GM12874 (cell line): ENCODE results near the gene INO80.
A peak's percentile ranks its signal among the peaks of the same experiment; 100 is the strongest.

Experiments used
- CTCF ChIP-seq: IDR thresholded peaks from 2 replicates; pipeline ENCODE4 v1.5.1; 2011; ENCODE audit warnings: low read depth, mild to moderate bottlenecking, control low read depth, low read length, moderate library complexity; ENCODE audit not compliant: insufficient read depth

The INO80 gene

GRCh38 chr15:40944510-40945296, 171.4 kb downstream of the INO80 start:
- no peak for TF ChIP-seq CTCF

GRCh38 chr15:40943764-40944365, 172.2 kb downstream of the INO80 start:
- no peak for TF ChIP-seq CTCF

GRCh38 chr15:40942878-40943277, 173.2 kb downstream of the INO80 start:
- no peak for TF ChIP-seq CTCF

GRCh38 chr15:40942337-40942854, 173.7 kb downstream of the INO80 start:
- no peak for TF ChIP-seq CTCF

- peak; percentile 70 for TF ChIP-seq CTCF
Observed at GRCh38 chr15:40941528-40942336, 174.3 kb downstream of the INO80 start.

- TF ChIP-seq CTCF = no peak
Observed at GRCh38 chr15:40941068-40941527, 175.0 kb downstream of the INO80 start.

- no peak for TF ChIP-seq CTCF
Observed at GRCh38 chr15:40940296-40940801, 175.7 kb downstream of the INO80 start.
